PFSK-1 (cell line): ENCODE data around the gene MNDA.

Experiments
- FOXP2 ChIP-seq: optimal IDR thresholded peaks from 2 replicates; pipeline ENCODE3; 2011; ENCODE audit warnings: borderline replicate concordance, control low read depth, inconsistent platforms; ENCODE audit not compliant: insufficient read depth; ENCODE audit errors: extremely low read length, extremely low read depth
- POLR2AphosphoS5 ChIP-seq: IDR thresholded peaks from 2 replicates; pipeline ENCODE4 v1.6.1; 2012; ENCODE audit warnings: low read depth, mild to moderate bottlenecking, control low read depth, low read length, moderate library complexity
- REST ChIP-seq, 2 experiments: IDR thresholded peaks; 2 replicates each; pipeline versions ENCODE4 v1.6.1 to v1.8.0; 2011 to 2012; ENCODE audit warnings: low read depth in 2 of 2, low read length in 2 of 2, control low read depth in 1 of 2, inconsistent platforms in 1 of 2, mild to moderate bottlenecking in 1 of 2, moderate library complexity in 1 of 2; ENCODE audit not compliant: insufficient read depth in 1 of 2
- SIN3A ChIP-seq: IDR thresholded peaks from 2 replicates; pipeline ENCODE4 v1.6.1; 2012; ENCODE audit warnings: mild to moderate bottlenecking, low read length, moderate library complexity, borderline replicate concordance; ENCODE audit not compliant: insufficient read depth
- TAF1 ChIP-seq: IDR thresholded peaks from 2 replicates; pipeline ENCODE4 v1.6.1; 2012; ENCODE audit warnings: low read length, control low read depth, borderline replicate concordance; ENCODE audit not compliant: insufficient read depth

DNA sequence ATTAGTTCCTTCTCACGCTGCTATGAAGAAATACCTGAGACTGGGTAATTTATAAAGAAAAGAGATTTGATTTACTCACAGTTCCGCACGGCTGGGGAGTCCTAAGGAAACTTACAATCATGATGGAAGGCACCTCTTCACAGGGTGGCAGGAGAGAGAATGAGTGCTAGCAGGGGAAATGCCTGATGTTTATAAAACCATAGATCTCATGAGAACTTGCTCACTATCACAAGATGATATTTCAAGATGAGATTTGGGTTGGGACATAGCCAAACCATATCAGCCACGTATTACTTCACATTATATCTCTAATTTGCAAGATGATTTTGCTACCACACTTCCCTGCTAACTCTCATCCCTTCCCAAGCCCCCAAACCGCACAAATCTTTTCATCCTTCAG is 9.1 kb downstream of the MNDA start:
- TF ChIP-seq FOXP2 (no peak), POLR2AphosphoS5 (no peak), REST (IDR thresholded peaks at IDR 0.05; ENCODE audit: insufficient read depth in 1 of 2, low read depth in 2 of 2, low read length in 2 of 2) (no peak), TAF1 (no peak), SIN3A (no peak)
